Smooth muscle cell (in vitro differentiated cells): ENCODE results near the gene CDH13. TPM values are rescaled to one million over a fixed set of nuclear protein-coding genes. Genes with fewer than 3 reads are reported as not detected.

ENCODE experiments used
- DNase-seq: peaks from one replicate; lab custom pipeline; 2025; ENCODE audit not compliant: unreplicated experiment; lab: John Stamatoyannopoulos, UW
- H2AFZ ChIP-seq: fragments of 200-600 bp; sonication (generic); 2 replicates; pipeline ENCODE4 v1.6.0; 2016; ENCODE audit warnings: antibody characterized with exemption, low read depth, mild to moderate bottlenecking
- H3F3A ChIP-seq: fragments of 200-600 bp; sonication (generic); 2 replicates; pipeline ENCODE4 v1.6.0; 2017; ENCODE audit warnings: antibody characterized with exemption, low read depth
- H3K27ac ChIP-seq: fragments of 200-600 bp; sonication (generic); 2 replicates; pipeline ENCODE4 v1.5.1; 2016; ENCODE audit warnings: low read depth, mild to moderate bottlenecking
- H3K27me3 ChIP-seq: fragments of 200-600 bp; sonication (generic); 2 replicates; pipeline ENCODE4 v1.6.1; 2016; ENCODE audit warnings: low read depth, mild to moderate bottlenecking
- H3K36me3 ChIP-seq: fragments of 200-600 bp; sonication (generic); 2 replicates; pipeline ENCODE4 v1.5.1; 2016; ENCODE audit warnings: low read depth
- H3K4me1 ChIP-seq: fragments of 200-600 bp; sonication (generic); 2 replicates; pipeline ENCODE4 v1.5.1; 2016; ENCODE audit warnings: low read depth
- H3K4me2 ChIP-seq: fragments of 200-600 bp; sonication (generic); 2 replicates; pipeline ENCODE4 v1.6.0; 2016; ENCODE audit warnings: mild to moderate bottlenecking
- H3K4me3 ChIP-seq: fragments of 200-600 bp; sonication (generic); 2 replicates; pipeline ENCODE4 v1.5.1; 2016; ENCODE audit warnings: mild to moderate bottlenecking
- H3K79me2 ChIP-seq: fragments of 200-600 bp; sonication (generic); 2 replicates; pipeline ENCODE4 v1.6.0; 2016; ENCODE audit warnings: low read depth, mild to moderate bottlenecking
- H3K9ac ChIP-seq: fragments of 200-600 bp; sonication (generic); 2 replicates; pipeline ENCODE4 v1.6.0; 2016; ENCODE audit warnings: low read depth
- H3K9me3 ChIP-seq: fragments of 200-600 bp; sonication (generic); replicated peaks from 2 replicates; pipeline ENCODE4 v1.5.1; 2016; ENCODE audit warnings: low read depth
- H4K20me1 ChIP-seq: fragments of 200-600 bp; sonication (generic); 2 replicates; pipeline ENCODE4 v1.6.0; 2016; ENCODE audit warnings: low read depth
- WGBS: methylation state at CpG from one replicate; pipeline ENCODE4 v1.1.7; 2016; ENCODE audit warnings: low lambda C conversion rate; 5-methylcytosine and 5-hydroxymethylcytosine counted together
- polyA plus RNA-seq: library from polyadenylated mRNA; unstranded; fragments of >200 nt; fragmentation: Nextera tagmentation; extraction: Ambion mirVana; gene quantifications from 2 replicates; pipeline ENCODE4 v1.2.1, GENCODE V29; 2016
- total RNA-seq: library from RNA; depleted of rRNA; stranded (reverse); fragments of >200 nt; gene quantifications from 2 replicates; pipeline ENCODE4 v1.2.3, GENCODE V29; 2014
- TF ChIP-seq, protein P1 (sequence below): fragments of 200-600 bp; sonication (generic); IDR thresholded peaks from 2 replicates; pipeline ENCODE4 v1.5.1; 2017; ENCODE audit warnings: borderline replicate concordance, mild to moderate bottlenecking, antibody characterized with exemption; ENCODE audit not compliant: insufficient read depth, poor library complexity, severe bottlenecking

The CDH13 gene
- total and polyA plus RNA-seq, 2 experiments from 2014 or later: 12.1 to 32.2 TPM

DNA sequence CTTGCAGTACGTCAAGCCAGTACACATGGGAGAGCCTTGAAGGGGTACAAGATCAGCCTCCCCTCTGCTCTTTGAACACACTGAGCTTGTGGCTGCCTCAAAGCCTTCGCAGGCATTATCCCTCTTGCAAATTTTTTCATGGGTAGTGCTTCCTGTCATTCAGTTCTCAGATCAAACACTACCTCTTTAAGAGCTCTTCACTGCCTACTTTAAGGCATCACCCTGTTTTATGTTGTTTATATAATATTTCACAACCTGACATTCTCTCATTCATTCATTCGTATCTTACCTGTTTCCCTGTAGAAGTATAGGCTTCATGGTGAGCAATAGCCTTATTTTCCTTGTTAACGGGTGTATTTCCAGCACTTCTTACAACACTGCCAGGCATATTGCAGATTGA, 269.1 kb downstream of the CDH13 start:
- no peaks in the 10 kb centered on the region for H3F3A ChIP-seq

DNA sequence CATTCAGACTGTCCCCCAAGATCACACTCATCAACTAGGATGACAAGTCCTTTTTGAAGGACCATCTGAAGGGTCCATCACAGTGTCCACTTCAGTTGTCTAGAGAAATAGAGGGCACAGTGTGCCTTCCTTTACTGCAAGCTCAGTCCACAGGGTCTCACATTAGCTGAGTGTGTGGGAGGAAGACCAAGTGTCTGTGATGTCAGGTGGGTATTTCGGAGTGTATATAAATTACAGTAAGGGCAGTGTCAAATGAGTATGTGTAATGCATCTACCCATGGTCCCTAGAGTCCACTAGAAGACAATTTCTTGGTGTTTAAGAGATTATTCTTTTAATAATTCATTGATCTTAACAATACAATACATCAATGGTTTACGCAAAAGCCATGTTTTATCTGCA, 272.2 kb downstream of the CDH13 start:
- Histone ChIP-seq H3K27me3 (no peaks in the 10 kb centered on the region), H3K9me3 (no peaks in the 10 kb centered on the region), H3K27ac (no peak overlapping the region), H3K4me3 (no peak overlapping the region), H2AFZ (no peak overlapping the region), H3F3A (no peaks in the 10 kb centered on the region), H3K9ac (no peak overlapping the region), H3K79me2 (no peaks in the 10 kb centered on the region), H3K36me3 (no peaks in the 10 kb centered on the region), H4K20me1 (no peaks in the 10 kb centered on the region), H3K4me2 (no peak overlapping the region), H3K4me1 (no peaks in the 10 kb centered on the region)
- DNase-seq: no peak
- 100% methylated on average over 2 of the region's 2 CpGs for WGBS
- TF ChIP-seq, protein P1, sequence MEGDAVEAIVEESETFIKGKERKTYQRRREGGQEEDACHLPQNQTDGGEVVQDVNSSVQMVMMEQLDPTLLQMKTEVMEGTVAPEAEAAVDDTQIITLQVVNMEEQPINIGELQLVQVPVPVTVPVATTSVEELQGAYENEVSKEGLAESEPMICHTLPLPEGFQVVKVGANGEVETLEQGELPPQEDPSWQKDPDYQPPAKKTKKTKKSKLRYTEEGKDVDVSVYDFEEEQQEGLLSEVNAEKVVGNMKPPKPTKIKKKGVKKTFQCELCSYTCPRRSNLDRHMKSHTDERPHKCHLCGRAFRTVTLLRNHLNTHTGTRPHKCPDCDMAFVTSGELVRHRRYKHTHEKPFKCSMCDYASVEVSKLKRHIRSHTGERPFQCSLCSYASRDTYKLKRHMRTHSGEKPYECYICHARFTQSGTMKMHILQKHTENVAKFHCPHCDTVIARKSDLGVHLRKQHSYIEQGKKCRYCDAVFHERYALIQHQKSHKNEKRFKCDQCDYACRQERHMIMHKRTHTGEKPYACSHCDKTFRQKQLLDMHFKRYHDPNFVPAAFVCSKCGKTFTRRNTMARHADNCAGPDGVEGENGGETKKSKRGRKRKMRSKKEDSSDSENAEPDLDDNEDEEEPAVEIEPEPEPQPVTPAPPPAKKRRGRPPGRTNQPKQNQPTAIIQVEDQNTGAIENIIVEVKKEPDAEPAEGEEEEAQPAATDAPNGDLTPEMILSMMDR: no peak

More for the DNA sequence above, 269.1 kb downstream of the CDH13 start:
- Histone ChIP-seq H3K4me1 (no peaks in the 10 kb centered on the region), H3K79me2 (no peaks in the 10 kb centered on the region), H3K9ac (no peak overlapping the region), H3K4me2 (no peak overlapping the region), H3K9me3 (no peaks in the 10 kb centered on the region), H3K4me3 (no peak overlapping the region), H3K27ac (no peak overlapping the region), H3K36me3 (no peaks in the 10 kb centered on the region), H2AFZ (no peak overlapping the region), H4K20me1 (no peaks in the 10 kb centered on the region), H3K27me3 (no peaks in the 10 kb centered on the region)
- WGBS: 67% methylated on average over 4 of the region's 4 CpGs
- TF ChIP-seq, protein P1: no peak
- DNase-seq: no peak

DNA sequence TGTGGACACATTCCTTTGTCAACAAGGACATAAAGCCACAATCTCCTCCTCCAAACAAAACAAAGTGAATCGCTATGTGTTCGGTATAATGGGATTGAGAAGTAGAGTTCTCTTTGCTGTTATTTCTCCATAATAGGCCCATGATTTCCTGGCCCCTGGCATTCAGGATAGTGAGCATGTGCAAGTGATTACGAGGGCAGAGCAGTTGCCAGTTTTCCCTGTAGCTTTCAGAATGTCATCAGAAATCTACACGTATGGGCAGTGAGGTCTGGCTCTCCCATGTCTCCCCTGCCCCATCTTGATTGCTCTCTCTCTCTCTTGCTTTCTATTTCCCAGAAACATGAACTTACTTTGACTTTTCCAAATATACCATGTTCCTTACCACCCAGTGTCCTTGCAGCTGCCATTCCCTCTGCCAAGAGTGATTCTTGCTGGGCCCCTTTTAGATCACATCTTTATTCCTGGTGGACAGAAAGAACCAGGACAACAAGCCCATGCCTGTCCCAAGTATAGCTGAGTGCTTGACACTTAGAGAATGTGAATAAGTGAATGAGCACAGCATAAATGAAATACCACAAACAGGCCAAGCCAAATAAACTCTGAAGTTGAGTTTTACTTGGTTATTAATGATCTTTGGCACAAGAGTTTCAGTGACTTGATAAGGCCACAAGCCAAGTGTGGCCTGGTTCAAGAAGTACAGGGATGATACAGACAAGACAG, 273.1 kb downstream of the CDH13 start:
- DNase-seq: no peak
- H3K4me2 ChIP-seq: no peak overlapping the region
- no peaks in the 10 kb centered on the region for H4K20me1 ChIP-seq
- no peak overlapping the region for H3K4me3 ChIP-seq
- no peaks in the 10 kb centered on the region for H3K36me3 ChIP-seq
- no peak overlapping the region for H2AFZ ChIP-seq
- H3F3A ChIP-seq: no peaks in the 10 kb centered on the region
- H3K27ac ChIP-seq: no peak overlapping the region
- H3K4me1 ChIP-seq: no peaks in the 10 kb centered on the region
- 96% methylated on average over 4 of the region's 4 CpGs for WGBS
- TF ChIP-seq, protein P1: no peak
- H3K9me3 ChIP-seq: no peaks in the 10 kb centered on the region
- H3K79me2 ChIP-seq: no peaks in the 10 kb centered on the region
- H3K27me3 ChIP-seq: no peaks in the 10 kb centered on the region
- H3K9ac ChIP-seq: no peak overlapping the region

DNA sequence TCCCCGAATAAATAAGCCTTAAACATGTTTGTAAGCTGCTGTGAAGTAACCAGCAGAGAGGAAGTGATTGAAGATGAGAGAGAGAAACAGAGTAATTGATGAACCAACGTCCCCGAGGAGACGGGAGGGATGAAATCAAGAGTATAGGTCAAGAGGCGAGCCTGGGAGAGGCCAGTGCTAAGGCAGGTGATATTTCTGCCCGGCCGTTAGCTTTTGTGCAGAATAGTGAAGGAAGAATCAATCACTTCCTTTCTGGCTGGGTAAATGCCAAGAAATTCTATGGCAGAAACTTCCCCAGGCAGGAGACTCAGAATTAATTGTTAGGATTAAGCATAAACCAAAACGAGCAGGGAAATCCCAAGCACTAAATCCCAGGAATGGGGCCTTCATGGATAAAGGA, 273.8 kb downstream of the CDH13 start:
- WGBS: 83% methylated on average over 8 of the region's 8 CpGs
- Histone ChIP-seq H4K20me1 (no peaks in the 10 kb centered on the region), H3K4me3 (no peak overlapping the region), H3K36me3 (no peaks in the 10 kb centered on the region), H3K27ac (no peak overlapping the region), H3K4me2 (no peak overlapping the region), H2AFZ (no peak overlapping the region), H3F3A (no peaks in the 10 kb centered on the region), H3K9ac (no peak overlapping the region), H3K4me1 (no peaks in the 10 kb centered on the region), H3K79me2 (no peaks in the 10 kb centered on the region), H3K9me3 (no peaks in the 10 kb centered on the region), H3K27me3 (no peaks in the 10 kb centered on the region)
- TF ChIP-seq, protein P1: no peak
- DNase-seq: no peak
